NCI-H82 (cell line): ENCODE data around the gene FARP2.
A peak's percentile ranks its signal among the peaks of the same experiment; 100 is the strongest.
"Not testable (repeated sequence)": the region's sequence is repeated elsewhere in the genome, so short reads cannot be mapped to it uniquely, and the experiment has no call there.

Experiments
- DNase-seq: peaks from one replicate; lab custom pipeline; 2025; lab: John Stamatoyannopoulos, UW

FARP2 gene

GRCh38 chr2:241355983-241356870 lies at the start of gene FARP2:
Gene FARP2, plus strand, starts transcription at chr2:241356285. Its CDS starts 16,823 bp downstream, at chr2:241373108.
- peak; percentile 100 for DNase-seq

- DNase-seq: no peak
These were observed 49.0 kb upstream of the FARP2 start for GRCh38 chr2:241307055-241307454.

- DNase-seq: no peak
These were observed 47.8 kb upstream of the FARP2 start for GRCh38 chr2:241308267-241308666.

- no peak for DNase-seq
These were observed 47.1 kb upstream of the FARP2 start for GRCh38 chr2:241308832-241309500.

GRCh38 chr2:241309684-241310117 lies 46.4 kb upstream of the FARP2 start:
- DNase-seq: no peak

- no peak for DNase-seq
These were observed 45.0 kb upstream of the FARP2 start for GRCh38 chr2:241310917-241311566.

GRCh38 chr2:241312082-241312481 lies 44.0 kb upstream of the FARP2 start:
- DNase-seq: no peak

GRCh38 chr2:241313543-241314095 lies 42.5 kb upstream of the FARP2 start:
- DNase-seq: no peak

- peak; percentile 81 for DNase-seq
These were observed 41.6 kb upstream of the FARP2 start for GRCh38 chr2:241314226-241315092.

- peak; percentile 99 for DNase-seq
These were observed 40.8 kb upstream of the FARP2 start, which contains the start of gene HDLBP for GRCh38 chr2:241315093-241315878. Gene HDLBP, minus strand, starts transcription at chr2:241315672. Its CDS starts 48,803 bp downstream, at chr2:241266869.

- DNase-seq: peak; percentile 79
These were observed 40.0 kb upstream of the FARP2 start, which contains the start of gene SEPTIN2 for GRCh38 chr2:241315879-241316631. Gene SEPTIN2, plus strand, starts transcription at chr2:241315925. Its CDS starts 8,308 bp downstream, at chr2:241324233.

- DNase-seq: peak; percentile 53
These were observed 39.3 kb upstream of the FARP2 start for GRCh38 chr2:241316825-241317224.

- peak; percentile 25 for DNase-seq
These were observed 38.7 kb upstream of the FARP2 start for GRCh38 chr2:241317391-241317790.

- DNase-seq: not testable (repeated sequence)
These were observed 37.3 kb upstream of the FARP2 start for GRCh38 chr2:241318830-241319229.

GRCh38 chr2:241320394-241320793 lies 35.7 kb upstream of the FARP2 start:
- DNase-seq: no peak

GRCh38 chr2:241321033-241321432 lies 35.1 kb upstream of the FARP2 start:
- no peak for DNase-seq

GRCh38 chr2:241321886-241322285 lies 34.2 kb upstream of the FARP2 start:
- DNase-seq: no peak

- DNase-seq: no peak
These were observed 32.3 kb upstream of the FARP2 start for GRCh38 chr2:241323778-241324177.

GRCh38 chr2:241324775-241325174 lies 31.3 kb upstream of the FARP2 start:
- no peak for DNase-seq
